Measurements from ENCODE around the gene SYT8.

GRCh38 chr11:1870721-1871466 lies 36.1 kb downstream of the SYT8 start:
- TF ChIP-seq, protein P1, sequence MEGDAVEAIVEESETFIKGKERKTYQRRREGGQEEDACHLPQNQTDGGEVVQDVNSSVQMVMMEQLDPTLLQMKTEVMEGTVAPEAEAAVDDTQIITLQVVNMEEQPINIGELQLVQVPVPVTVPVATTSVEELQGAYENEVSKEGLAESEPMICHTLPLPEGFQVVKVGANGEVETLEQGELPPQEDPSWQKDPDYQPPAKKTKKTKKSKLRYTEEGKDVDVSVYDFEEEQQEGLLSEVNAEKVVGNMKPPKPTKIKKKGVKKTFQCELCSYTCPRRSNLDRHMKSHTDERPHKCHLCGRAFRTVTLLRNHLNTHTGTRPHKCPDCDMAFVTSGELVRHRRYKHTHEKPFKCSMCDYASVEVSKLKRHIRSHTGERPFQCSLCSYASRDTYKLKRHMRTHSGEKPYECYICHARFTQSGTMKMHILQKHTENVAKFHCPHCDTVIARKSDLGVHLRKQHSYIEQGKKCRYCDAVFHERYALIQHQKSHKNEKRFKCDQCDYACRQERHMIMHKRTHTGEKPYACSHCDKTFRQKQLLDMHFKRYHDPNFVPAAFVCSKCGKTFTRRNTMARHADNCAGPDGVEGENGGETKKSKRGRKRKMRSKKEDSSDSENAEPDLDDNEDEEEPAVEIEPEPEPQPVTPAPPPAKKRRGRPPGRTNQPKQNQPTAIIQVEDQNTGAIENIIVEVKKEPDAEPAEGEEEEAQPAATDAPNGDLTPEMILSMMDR (IDR thresholded peaks at IDR 0.05; ENCODE audit: low read length): no peak
- no peak for TF ChIP-seq EZH2 (optimal IDR thresholded peaks at IDR 0.05; ENCODE audit: low read depth, low read length)
- TF ChIP-seq EZH2phosphoT487 (IDR thresholded peaks at IDR 0.05; ENCODE audit: low read length): no peak

All from MM.1S (cell line).